Cardiac fibroblast (primary cell): ENCODE results near the gene NAV3.

Experiments
- DNase-seq, 2 donors: peaks; one replicate each; pipeline versions ENCODE4 v3.0.0 to v3.0.0-alpha.2; 2010; ENCODE audit warnings: low read depth in 2 of 2
- H3K4me3 ChIP-seq, 2 donors: replicated peaks in 1 of 2; 1 replicate in 1 of 2; 2 replicates in 1 of 2; pipeline ENCODE4 v1.5.1; 2011; ENCODE audit warnings: low read depth in 2 of 2, low read length in 2 of 2, mild to moderate bottlenecking in 2 of 2, moderate library complexity in 1 of 2
- TF ChIP-seq, protein P1 (sequence below): IDR thresholded peaks from one replicate; pipeline ENCODE4 v1.5.1; 2011; ENCODE audit warnings: low read depth, mild to moderate bottlenecking, low read length, inconsistent platforms

NAV3 gene

DNA sequence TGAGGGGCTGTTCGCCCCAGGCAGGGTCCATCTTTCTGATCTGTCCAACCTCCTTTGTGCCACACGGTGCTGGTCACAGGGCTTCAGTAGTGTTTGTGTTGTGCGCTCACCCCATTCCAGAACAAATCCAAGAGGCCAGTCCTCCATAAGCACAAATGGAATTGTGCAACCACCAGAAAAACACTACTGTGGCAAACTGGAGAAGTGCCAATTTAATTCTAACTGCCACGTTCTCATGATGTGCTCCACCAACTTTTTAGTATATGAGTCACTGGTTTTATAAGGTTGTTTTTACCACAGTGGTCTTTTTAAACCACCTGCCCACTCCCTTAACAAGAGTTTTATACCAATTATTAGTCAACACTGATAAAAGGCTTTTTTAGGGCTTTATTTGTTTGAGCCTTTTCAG lies 380.2 kb downstream of the NAV3 start:
- no peak overlapping the region for H3K4me3 ChIP-seq
- DNase-seq: peak; percentile 83 to 87
- TF ChIP-seq, protein P1, sequence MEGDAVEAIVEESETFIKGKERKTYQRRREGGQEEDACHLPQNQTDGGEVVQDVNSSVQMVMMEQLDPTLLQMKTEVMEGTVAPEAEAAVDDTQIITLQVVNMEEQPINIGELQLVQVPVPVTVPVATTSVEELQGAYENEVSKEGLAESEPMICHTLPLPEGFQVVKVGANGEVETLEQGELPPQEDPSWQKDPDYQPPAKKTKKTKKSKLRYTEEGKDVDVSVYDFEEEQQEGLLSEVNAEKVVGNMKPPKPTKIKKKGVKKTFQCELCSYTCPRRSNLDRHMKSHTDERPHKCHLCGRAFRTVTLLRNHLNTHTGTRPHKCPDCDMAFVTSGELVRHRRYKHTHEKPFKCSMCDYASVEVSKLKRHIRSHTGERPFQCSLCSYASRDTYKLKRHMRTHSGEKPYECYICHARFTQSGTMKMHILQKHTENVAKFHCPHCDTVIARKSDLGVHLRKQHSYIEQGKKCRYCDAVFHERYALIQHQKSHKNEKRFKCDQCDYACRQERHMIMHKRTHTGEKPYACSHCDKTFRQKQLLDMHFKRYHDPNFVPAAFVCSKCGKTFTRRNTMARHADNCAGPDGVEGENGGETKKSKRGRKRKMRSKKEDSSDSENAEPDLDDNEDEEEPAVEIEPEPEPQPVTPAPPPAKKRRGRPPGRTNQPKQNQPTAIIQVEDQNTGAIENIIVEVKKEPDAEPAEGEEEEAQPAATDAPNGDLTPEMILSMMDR: no peak

DNA sequence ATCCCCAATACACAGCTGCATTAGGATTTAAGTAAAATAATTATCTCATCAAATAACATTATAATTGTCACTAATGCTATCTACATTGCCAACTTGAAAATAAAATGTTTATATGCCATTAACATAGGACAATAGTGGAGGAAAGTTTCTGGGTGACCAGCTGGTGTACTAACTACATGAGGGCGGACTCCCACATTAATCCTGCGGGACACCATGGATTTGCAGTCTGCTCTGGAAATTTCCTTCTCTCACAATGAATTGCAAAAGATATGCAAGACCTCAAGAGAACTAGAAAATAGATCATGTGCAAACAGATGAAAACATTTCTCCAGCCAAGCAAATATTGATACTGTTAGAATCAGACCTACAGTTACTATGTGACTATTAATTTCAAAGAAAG lies 390.1 kb downstream of the NAV3 start:
- no peak for DNase-seq
- no peak overlapping the region for H3K4me3 ChIP-seq
- TF ChIP-seq, protein P1: no peak

DNA sequence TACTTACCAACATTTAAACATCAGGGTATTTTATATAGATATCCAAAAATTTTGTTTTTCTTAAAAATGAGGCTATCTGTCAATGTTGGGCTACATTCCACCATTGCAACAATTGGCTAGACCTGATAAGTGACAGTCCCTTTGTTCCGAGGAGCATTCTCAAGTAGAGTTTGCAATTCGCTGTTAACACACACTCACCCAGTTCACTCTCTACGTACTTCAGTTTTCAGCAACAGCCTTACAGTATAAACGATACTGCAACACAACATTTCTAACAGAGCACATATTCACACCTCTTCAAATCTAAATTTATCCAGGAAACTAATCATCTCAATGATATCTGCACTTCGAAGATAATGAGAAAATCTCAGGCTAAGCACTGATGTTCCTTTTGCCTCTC lies 393.5 kb downstream of the NAV3 start:
- no peak for DNase-seq
- TF ChIP-seq, protein P1: no peak

DNA sequence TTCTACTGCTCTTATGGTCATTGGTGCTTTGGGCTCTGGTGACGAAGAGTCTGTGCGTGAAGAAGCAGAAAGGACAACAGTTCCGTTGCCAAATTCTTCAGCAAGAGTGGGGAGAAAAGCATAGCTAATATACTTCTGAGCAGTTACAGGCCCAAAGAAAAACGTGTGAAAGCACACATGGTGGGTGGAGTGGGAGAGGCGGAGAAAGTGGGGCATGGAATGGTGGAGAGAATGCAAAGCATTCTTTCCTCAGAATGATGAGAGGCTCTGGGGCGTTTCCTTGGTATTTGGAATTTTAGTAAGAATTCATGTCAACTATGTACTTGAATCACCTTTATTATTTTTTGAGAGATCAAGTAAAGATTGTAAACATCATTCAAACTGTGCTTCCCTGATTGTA lies 396.1 kb downstream of the NAV3 start:
- no peak for DNase-seq
- no peak overlapping the region for H3K4me3 ChIP-seq
- TF ChIP-seq, protein P1: no peak

More for the DNA sequence above, 393.5 kb downstream of the NAV3 start:
- H3K4me3 ChIP-seq: no peak overlapping the region

DNA sequence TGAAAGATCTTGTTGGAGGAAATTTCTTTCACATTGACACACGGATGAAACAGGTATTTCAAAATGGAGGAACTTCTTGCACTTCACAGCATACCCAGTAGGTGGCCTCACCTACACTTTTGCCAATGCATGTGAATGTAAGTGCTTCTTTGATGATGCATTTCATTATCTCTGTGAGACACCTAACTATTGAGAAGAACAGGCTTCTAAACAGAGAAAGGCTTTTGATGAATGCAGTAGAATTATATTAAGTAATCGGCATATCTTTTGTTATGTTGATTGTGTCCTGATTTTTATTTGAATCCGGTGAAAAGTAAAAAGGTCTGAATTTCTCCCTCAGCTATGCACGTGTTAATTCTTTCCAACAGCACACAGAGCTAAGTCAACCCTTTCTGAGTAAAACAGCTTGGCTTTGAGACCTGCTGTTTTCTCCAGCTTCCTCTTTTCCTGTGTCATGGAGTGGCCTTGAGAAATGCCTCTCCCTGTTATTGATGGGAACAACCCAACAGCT lies 399.0 kb downstream of the NAV3 start:
- DNase-seq: peak; percentile 46 to 76
- H3K4me3 ChIP-seq: no peak overlapping the region
- TF ChIP-seq, protein P1: peak; percentile 77

DNA sequence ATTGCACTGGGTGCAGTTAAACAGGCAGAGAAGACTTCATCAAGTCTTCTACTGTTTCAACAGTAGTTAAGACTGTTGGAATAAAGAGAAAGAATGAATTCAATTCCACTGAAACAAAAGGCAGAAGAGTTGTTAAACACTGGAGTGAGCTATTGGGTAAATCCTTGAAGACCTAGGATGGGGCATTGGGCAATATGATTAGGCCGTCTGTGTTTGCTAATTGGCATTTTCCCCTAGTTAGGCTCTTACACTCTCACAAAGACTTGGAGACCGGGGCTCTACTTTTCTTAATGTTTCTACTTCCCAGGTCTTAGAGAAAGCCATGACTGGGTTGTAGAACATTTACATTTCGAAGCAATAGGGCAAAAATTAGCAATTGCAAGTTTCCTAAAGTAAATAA lies 402.1 kb downstream of the NAV3 start:
- H3K4me3 ChIP-seq: no peak overlapping the region
- no peak for DNase-seq
- TF ChIP-seq, protein P1: no peak

DNA sequence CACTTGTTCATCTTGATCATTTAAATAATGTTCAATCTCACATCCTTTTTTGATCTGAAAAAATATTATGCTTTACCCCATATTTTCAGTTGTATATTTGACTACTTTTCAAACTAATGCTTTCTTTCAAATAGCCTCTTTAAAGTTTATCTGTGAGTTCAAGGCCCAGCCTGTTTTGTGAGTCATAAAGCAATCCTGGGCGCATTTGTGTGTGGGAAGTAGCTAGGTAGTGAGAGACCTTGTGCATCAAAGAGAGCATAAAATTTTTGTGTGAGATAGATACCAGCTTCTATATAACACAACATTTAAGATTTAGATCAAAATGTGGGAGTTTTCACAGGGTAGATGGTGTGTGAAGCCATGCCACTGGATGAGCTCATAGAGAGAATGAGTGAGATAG lies 405.6 kb downstream of the NAV3 start:
- peak in 1 of 2 donors; percentile 10 for DNase-seq
- no peak overlapping the region for H3K4me3 ChIP-seq
- TF ChIP-seq, protein P1: no peak
